Tibial nerve (tissue), 4 donors: ENCODE data around the gene ATE1. TPM values are rescaled to one million over a fixed set of nuclear protein-coding genes. Genes with fewer than 3 reads are reported as not detected.
"Not testable (repeated sequence)": the region's sequence is repeated elsewhere in the genome, so short reads cannot be mapped to it uniquely, and the experiment has no call there.

Source experiments
- DNase-seq, 2 donors: peaks; one replicate each; pipeline ENCODE4 v3.0.0-alpha.2; 2019; ENCODE audit warnings: low spot score in 2 of 2
- H3K27ac ChIP-seq, 4 donors: fragments of 200-600 bp; sonication (generic) in 3 of 4; one replicate each; pipeline ENCODE4 v1.5.1; 2017 to 2019; ENCODE audit warnings: mild to moderate bottlenecking in 1 of 4
- H3K27me3 ChIP-seq, 2 donors: fragments of 200-600 bp; sonication (generic) in 1 of 2; one replicate each; pipeline versions ENCODE4 v1.5.1 to v1.6.0; 2017 to 2019
- H3K36me3 ChIP-seq, 3 donors: fragments of 200-600 bp; sonication (generic); one replicate each; pipeline ENCODE4 v1.5.1; 2018 to 2019
- H3K4me1 ChIP-seq, 4 donors: fragments of 200-600 bp; sonication (generic) in 3 of 4; one replicate each; pipeline ENCODE4 v1.5.1; 2017 to 2019
- H3K4me3 ChIP-seq, 4 donors: fragments of 200-600 bp; sonication (generic) in 3 of 4; one replicate each; pipeline ENCODE4 v1.5.1; 2017 to 2019; ENCODE audit warnings: mild to moderate bottlenecking in 1 of 4, moderate library complexity in 1 of 4
- H3K9me3 ChIP-seq, 4 donors: fragments of 200-600 bp; sonication (generic) in 3 of 4; one replicate each; pipeline ENCODE4 v1.5.1; 2017 to 2019
- EP300 ChIP-seq, 2 donors: sonication (generic); formaldehyde crosslinking; IDR thresholded peaks; one replicate each; pipeline ENCODE4 v1.6.1; 2017; ENCODE audit warnings: antibody characterized with exemption in 2 of 2, mild to moderate bottlenecking in 1 of 2
- POLR2A ChIP-seq, 2 donors: fragments of 450-650 bp; IDR thresholded peaks; one replicate each; pipeline ENCODE4 v1.6.1; 2017; ENCODE audit warnings: antibody characterized with exemption in 2 of 2, mild to moderate bottlenecking in 2 of 2, moderate library complexity in 2 of 2
- WGBS, 2 donors: methylation state at CpG; one replicate each; pipeline ENCODE4 v1.1.5; 2018; 5-methylcytosine and 5-hydroxymethylcytosine counted together
- total RNA-seq, 4 donors: library from RNA; depleted of rRNA; stranded (reverse); fragments of >200 nt; gene quantifications; one replicate each; pipeline ENCODE4 v1.1.0, GENCODE V29; 2016
- TF ChIP-seq, protein P1 (sequence below), 5 experiments: fragments of 200-600 bp in 3 of 5; fragments of 450-650 bp in 2 of 5; sonication (generic) in 3 of 5; IDR thresholded peaks; one replicate each; pipeline ENCODE4 v1.5.1; 2016 to 2019; ENCODE audit warnings: antibody characterized with exemption in 5 of 5, mild to moderate bottlenecking in 3 of 5, moderate library complexity in 2 of 5

The ATE1 gene
- total RNA-seq, 4 donors from 2014 or later: 18.3 to 24.5 (median 23.5) TPM

GRCh38 chr10:121919666-121920065 is 8.2 kb downstream of the ATE1 start:
- H3K4me1 ChIP-seq: no peaks in the 10 kb centered on the region
- no peaks in the 10 kb centered on the region for H3K9me3 ChIP-seq
- no peak for DNase-seq
- H3K27ac ChIP-seq: no peak overlapping the region
- peaks cover 0 to 67% (median 0%) of the 10 kb centered on the region in 3 donors for H3K36me3 ChIP-seq
- 89 to 92% methylated on average over 10 of the region's 10 CpGs for WGBS, 2 donors
- H3K27me3 ChIP-seq: no peaks in the 10 kb centered on the region
- TF ChIP-seq EP300 (IDR thresholded peaks at IDR 0.05): no peak
- TF ChIP-seq, protein P1, sequence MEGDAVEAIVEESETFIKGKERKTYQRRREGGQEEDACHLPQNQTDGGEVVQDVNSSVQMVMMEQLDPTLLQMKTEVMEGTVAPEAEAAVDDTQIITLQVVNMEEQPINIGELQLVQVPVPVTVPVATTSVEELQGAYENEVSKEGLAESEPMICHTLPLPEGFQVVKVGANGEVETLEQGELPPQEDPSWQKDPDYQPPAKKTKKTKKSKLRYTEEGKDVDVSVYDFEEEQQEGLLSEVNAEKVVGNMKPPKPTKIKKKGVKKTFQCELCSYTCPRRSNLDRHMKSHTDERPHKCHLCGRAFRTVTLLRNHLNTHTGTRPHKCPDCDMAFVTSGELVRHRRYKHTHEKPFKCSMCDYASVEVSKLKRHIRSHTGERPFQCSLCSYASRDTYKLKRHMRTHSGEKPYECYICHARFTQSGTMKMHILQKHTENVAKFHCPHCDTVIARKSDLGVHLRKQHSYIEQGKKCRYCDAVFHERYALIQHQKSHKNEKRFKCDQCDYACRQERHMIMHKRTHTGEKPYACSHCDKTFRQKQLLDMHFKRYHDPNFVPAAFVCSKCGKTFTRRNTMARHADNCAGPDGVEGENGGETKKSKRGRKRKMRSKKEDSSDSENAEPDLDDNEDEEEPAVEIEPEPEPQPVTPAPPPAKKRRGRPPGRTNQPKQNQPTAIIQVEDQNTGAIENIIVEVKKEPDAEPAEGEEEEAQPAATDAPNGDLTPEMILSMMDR (IDR thresholded peaks at IDR 0.05): no peak
- no peak for TF ChIP-seq POLR2A (IDR thresholded peaks at IDR 0.05)
- H3K4me3 ChIP-seq: no peak overlapping the region

GRCh38 chr10:121918800-121919199 is 9.0 kb downstream of the ATE1 start:
- H3K9me3 ChIP-seq, H3K4me3 ChIP-seq, H3K27ac ChIP-seq, DNase-seq, H3K4me1 ChIP-seq, H3K27me3 ChIP-seq: not testable (repeated sequence)
- H3K36me3 ChIP-seq: peaks cover 0 to 74% (median 0%) of the 10 kb centered on the region in 3 donors
- 94 to 95% methylated on average over 7 of the region's 7 CpGs for WGBS, 2 donors

DNA sequence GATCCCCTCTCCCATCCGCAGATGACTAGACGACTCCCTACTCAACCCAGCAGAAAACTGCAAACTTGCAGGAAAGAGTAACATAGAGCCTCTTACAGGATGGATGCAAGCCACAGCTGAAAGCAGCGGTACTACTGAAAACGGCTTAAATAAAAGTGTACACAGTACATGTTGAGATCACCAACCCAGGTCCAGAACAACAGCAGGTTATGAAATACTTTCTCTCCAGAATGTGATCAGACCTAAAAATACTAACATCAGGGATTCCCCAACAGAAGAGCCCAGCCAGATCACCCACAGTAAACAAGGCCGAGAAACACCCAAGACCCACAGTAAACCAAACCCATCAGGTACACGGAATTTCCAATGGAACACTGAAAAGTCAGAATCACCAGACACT is 13.2 kb downstream of the ATE1 start:
- Histone ChIP-seq H3K9me3 (no peaks in the 10 kb centered on the region), H3K4me3 (no peak overlapping the region), H3K36me3 (peaks cover 0 to 74% (median 0%) of the 10 kb centered on the region in 3 donors), H3K27me3 (no peaks in the 10 kb centered on the region), H3K4me1 (peaks cover 0 to 12% (median 3%) of the 10 kb centered on the region in 4 donors), H3K27ac (no peak overlapping the region)
- WGBS, 2 donors: 91 to 93% methylated on average over 6 of the region's 6 CpGs
- TF ChIP-seq EP300 (IDR thresholded peaks at IDR 0.05): no peak
- TF ChIP-seq POLR2A (IDR thresholded peaks at IDR 0.05): no peak
- TF ChIP-seq, protein P1 (IDR thresholded peaks at IDR 0.05): no peak
- no peak for DNase-seq

GRCh38 chr10:121911421-121911697 is 16.5 kb downstream of the ATE1 start:
- WGBS, 2 donors: 91 to 93% methylated on average over 2 of the region's 2 CpGs
- Histone ChIP-seq H3K4me3 (no peak overlapping the region), H3K9me3 (no peaks in the 10 kb centered on the region), H3K27ac (no peak overlapping the region), H3K36me3 (peaks cover 0 to 77% (median 0%) of the 10 kb centered on the region in 3 donors), H3K27me3 (no peaks in the 10 kb centered on the region), H3K4me1 (peaks cover 0 to 12% (median 3%) of the 10 kb centered on the region in 4 donors)
- no peak for DNase-seq
- TF ChIP-seq POLR2A (IDR thresholded peaks at IDR 0.05) (no peak), EP300 (IDR thresholded peaks at IDR 0.05) (no peak)
- TF ChIP-seq, protein P1 (IDR thresholded peaks at IDR 0.05): no peak

DNA sequence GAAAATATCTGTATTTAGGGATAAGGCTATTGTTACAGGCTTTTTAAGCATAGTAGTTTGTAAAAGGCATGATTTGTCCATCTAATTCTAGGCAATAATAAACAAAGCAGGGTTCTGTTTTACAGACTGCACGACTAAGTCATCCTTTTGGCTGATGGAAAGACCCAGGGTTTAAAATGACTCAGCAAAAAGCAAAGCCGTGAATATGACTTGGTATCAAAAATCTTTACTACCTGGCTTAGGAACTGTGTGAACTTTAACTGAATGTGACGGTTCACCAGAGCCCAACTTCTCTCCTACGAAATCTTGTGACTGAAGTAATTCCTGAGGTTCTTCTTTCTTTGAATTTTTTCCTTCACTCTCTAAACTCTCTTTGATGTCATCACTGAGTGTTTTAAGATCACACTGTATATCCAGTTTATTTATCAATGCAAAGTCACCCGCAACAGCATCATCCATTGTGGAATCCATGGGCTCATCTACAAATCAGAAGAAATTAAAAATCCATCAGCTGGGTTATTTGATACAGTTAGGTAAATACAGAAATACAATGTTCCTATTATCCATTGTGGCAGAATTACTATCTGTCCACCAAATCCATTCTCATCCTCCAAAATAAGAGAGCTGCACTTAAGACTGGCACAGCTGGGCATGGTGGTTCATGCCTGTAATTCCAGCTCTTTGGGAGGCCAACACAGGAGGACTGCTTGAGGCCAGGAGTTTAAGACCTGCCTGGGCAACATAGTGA is 17.0 kb downstream of the ATE1 start:
- TF ChIP-seq, protein P1 (IDR thresholded peaks at IDR 0.05): no peak
- TF ChIP-seq POLR2A (IDR thresholded peaks at IDR 0.05) (no peak), EP300 (IDR thresholded peaks at IDR 0.05) (no peak)
- Histone ChIP-seq H3K9me3 (no peaks in the 10 kb centered on the region), H3K27ac (no peak overlapping the region), H3K4me3 (no peak overlapping the region), H3K27me3 (no peaks in the 10 kb centered on the region), H3K4me1 (peaks cover 0 to 12% (median 3%) of the 10 kb centered on the region in 4 donors), H3K36me3 (peaks cover 0 to 76% (median 0%) of the 10 kb centered on the region in 3 donors)
- no peak for DNase-seq
- 41 to 47% methylated on average over 5 of the region's 5 CpGs for WGBS, 2 donors
